Measurements from ENCODE around the gene SORCS2. TPM values are rescaled to one million over a fixed set of nuclear protein-coding genes. Genes with fewer than 3 reads are reported as not detected.
A peak's percentile ranks its signal among the peaks of the same experiment; 100 is the strongest.

SORCS2 gene
- total RNA-seq, 1 experiment from 2014 or later: 0.15 TPM

DNA sequence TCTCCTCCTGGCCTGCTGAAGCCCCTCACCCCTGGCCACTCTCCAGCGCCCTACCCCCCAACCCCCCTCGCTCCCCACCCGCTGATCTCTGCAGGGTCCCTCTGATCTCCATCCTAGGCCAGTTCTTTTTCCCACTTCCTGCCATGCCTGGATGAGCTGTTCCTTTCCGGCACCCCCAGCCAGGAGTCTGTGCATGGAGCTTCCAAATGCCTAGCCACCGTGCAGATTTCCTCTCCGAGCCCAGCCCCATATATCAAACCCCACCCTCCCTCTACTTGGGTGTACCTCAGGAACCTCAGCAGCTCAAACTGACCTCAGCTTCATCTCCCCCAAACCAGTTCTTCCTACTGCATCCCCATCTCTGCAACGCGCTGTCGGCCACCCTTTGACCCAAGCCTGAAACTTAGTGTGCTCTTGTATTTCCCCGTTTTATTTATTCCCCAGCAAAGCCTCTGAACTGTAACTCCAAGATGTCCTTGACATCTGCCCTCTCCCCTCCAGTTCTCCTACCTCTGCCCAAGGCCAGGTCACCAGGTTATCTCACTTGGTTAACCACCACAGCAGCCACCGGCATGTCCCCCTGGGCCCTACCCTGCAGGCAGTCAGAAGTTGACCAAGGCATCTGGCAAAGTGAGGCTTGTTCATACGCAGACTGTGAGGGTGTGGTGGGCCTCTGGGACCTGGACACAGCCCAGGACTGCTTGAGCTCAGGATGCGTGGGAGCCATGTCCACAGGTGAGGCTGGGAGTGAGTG is 437.3 kb downstream of the SORCS2 start:
- no peak for DNase-seq (ENCODE audit: low read depth, low spot score)
- H3K9me3 ChIP-seq (ENCODE audit: control insufficient read depth, insufficient read depth, low read depth, low read length): no peaks in the 10 kb centered on the region
- TF ChIP-seq TCF7L2 (IDR thresholded peaks at IDR 0.05; ENCODE audit: low read depth, low read length): no peak
- TF ChIP-seq, protein P1, sequence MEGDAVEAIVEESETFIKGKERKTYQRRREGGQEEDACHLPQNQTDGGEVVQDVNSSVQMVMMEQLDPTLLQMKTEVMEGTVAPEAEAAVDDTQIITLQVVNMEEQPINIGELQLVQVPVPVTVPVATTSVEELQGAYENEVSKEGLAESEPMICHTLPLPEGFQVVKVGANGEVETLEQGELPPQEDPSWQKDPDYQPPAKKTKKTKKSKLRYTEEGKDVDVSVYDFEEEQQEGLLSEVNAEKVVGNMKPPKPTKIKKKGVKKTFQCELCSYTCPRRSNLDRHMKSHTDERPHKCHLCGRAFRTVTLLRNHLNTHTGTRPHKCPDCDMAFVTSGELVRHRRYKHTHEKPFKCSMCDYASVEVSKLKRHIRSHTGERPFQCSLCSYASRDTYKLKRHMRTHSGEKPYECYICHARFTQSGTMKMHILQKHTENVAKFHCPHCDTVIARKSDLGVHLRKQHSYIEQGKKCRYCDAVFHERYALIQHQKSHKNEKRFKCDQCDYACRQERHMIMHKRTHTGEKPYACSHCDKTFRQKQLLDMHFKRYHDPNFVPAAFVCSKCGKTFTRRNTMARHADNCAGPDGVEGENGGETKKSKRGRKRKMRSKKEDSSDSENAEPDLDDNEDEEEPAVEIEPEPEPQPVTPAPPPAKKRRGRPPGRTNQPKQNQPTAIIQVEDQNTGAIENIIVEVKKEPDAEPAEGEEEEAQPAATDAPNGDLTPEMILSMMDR (IDR thresholded peaks at IDR 0.05): no peak
- TF ChIP-seq POLR2AphosphoS5 (IDR thresholded peaks at IDR 0.05; ENCODE audit: low read depth, low read length): no peak
- TF ChIP-seq SIN3A (IDR thresholded peaks at IDR 0.05; ENCODE audit: borderline replicate concordance, insufficient read depth, low read depth, low read length): no peak
- TF ChIP-seq, protein P2, sequence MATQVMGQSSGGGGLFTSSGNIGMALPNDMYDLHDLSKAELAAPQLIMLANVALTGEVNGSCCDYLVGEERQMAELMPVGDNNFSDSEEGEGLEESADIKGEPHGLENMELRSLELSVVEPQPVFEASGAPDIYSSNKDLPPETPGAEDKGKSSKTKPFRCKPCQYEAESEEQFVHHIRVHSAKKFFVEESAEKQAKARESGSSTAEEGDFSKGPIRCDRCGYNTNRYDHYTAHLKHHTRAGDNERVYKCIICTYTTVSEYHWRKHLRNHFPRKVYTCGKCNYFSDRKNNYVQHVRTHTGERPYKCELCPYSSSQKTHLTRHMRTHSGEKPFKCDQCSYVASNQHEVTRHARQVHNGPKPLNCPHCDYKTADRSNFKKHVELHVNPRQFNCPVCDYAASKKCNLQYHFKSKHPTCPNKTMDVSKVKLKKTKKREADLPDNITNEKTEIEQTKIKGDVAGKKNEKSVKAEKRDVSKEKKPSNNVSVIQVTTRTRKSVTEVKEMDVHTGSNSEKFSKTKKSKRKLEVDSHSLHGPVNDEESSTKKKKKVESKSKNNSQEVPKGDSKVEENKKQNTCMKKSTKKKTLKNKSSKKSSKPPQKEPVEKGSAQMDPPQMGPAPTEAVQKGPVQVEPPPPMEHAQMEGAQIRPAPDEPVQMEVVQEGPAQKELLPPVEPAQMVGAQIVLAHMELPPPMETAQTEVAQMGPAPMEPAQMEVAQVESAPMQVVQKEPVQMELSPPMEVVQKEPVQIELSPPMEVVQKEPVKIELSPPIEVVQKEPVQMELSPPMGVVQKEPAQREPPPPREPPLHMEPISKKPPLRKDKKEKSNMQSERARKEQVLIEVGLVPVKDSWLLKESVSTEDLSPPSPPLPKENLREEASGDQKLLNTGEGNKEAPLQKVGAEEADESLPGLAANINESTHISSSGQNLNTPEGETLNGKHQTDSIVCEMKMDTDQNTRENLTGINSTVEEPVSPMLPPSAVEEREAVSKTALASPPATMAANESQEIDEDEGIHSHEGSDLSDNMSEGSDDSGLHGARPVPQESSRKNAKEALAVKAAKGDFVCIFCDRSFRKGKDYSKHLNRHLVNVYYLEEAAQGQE (IDR thresholded peaks at IDR 0.05; ENCODE audit: insufficient read depth in 1 of 2, low read depth in 2 of 2, low read length in 1 of 2): no peak
- H3K36me3 ChIP-seq (ENCODE audit: control insufficient read depth, insufficient read depth, low read length): no peaks in the 10 kb centered on the region
- in situ Hi-C loops (cut with HindIII; ENCODE audit: low pct_unique_long_range_greater_than_20kb, low sequenced_read_pairs) (no loop called here), intact Hi-C loops (cut with micrococcal nuclease; ENCODE audit: unreplicated experiment) (no loop called here)
- ChIA-PET CTCF (no interaction called here), POLR2A (no interaction called here)
- H3K4me3 ChIP-seq (ENCODE audit: low read depth in 2 of 2, low read length in 2 of 2): no peak overlapping the region
- H3K27ac ChIP-seq (ENCODE audit: low read length): no peak overlapping the region
- no TSS peak for BruUV-seq (replicated peaks)
- ATAC-seq: no peak
- no peaks in the 10 kb centered on the region for H3K27me3 ChIP-seq (ENCODE audit: control insufficient read depth, insufficient read depth, low read length)
- no peaks in the 10 kb centered on the region for H3K4me1 ChIP-seq (ENCODE audit: control insufficient read depth, insufficient read depth, low read length)

DNA sequence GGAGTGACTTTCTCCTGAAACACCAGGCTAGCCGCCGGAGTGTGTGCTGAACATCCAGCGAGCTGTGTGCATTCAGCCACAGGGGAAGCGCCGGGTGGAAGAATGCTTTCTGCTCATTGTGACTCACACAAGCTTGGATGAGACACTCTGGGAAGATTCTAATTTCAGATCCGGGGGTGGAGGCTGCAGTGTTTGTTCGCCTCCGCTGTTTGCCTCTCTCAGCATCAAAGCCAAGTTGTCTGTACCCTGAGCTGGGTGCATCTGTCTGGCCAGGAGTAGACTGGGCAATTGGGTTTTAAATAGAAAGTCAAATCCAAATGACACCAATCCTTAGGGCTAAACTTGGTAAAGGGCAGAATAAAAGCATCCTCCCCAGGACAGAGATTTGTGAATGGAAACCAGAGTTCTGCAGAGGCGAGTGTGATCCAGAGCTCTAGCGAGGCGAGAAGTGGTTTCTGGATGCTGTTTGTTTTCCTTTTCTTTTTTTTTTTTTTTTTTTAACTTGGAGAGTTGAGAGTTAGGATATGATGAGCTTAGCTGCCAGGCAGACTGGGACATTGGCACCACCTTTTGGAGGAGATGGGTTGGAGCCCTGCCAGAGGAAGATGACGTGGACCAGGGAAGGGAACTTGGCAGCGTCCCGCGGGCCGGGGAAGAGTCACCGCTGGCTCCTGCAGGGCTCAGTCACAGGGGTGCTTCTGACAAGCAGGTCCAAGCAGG is 438.4 kb downstream of the SORCS2 start:
- TF ChIP-seq POLR2AphosphoS5 (IDR thresholded peaks at IDR 0.05; ENCODE audit: low read depth, low read length) (no peak), SIN3A (IDR thresholded peaks at IDR 0.05; ENCODE audit: borderline replicate concordance, insufficient read depth, low read depth, low read length) (no peak), TCF7L2 (IDR thresholded peaks at IDR 0.05; ENCODE audit: low read depth, low read length) (no peak)
- TF ChIP-seq, protein P1 (IDR thresholded peaks at IDR 0.05): no peak
- TF ChIP-seq, protein P2 (IDR thresholded peaks at IDR 0.05; ENCODE audit: insufficient read depth in 1 of 2, low read depth in 2 of 2, low read length in 1 of 2): no peak
- in situ Hi-C loops (cut with HindIII; ENCODE audit: low pct_unique_long_range_greater_than_20kb, low sequenced_read_pairs) (no loop called here), intact Hi-C loops (cut with micrococcal nuclease; ENCODE audit: unreplicated experiment) (no loop called here)
- H3K4me3 ChIP-seq (ENCODE audit: low read depth in 2 of 2, low read length in 2 of 2): no peak overlapping the region
- no peak overlapping the region for H3K27ac ChIP-seq (ENCODE audit: low read length)
- H3K4me1 ChIP-seq (ENCODE audit: control insufficient read depth, insufficient read depth, low read length): no peaks in the 10 kb centered on the region
- ChIA-PET POLR2A (interaction anchor here (0.6 to 0.7 kb wide), 2 partner anchors 70 to 1892 kb away, joined by 8 to 16 read pairs; no protein-coding TSS in a partner anchor), CTCF (no interaction called here)
- no peaks in the 10 kb centered on the region for H3K9me3 ChIP-seq (ENCODE audit: control insufficient read depth, insufficient read depth, low read depth, low read length)
- H3K27me3 ChIP-seq (ENCODE audit: control insufficient read depth, insufficient read depth, low read length): no peaks in the 10 kb centered on the region
- peak; percentile 66 for ATAC-seq
- no TSS peak for BruUV-seq (replicated peaks)
- H3K36me3 ChIP-seq (ENCODE audit: control insufficient read depth, insufficient read depth, low read length): no peaks in the 10 kb centered on the region
- peak; percentile 53 for DNase-seq (ENCODE audit: low read depth, low spot score)

Data from Panc1 (cell line).